Osteocyte (in vitro differentiated cells): Measurements from ENCODE around the gene DPY19L3. TPM values are rescaled to one million over a fixed set of nuclear protein-coding genes. Genes with fewer than 3 reads are reported as not detected.
"Not testable (repeated sequence)": the region's sequence is repeated elsewhere in the genome, so short reads cannot be mapped to it uniquely, and the experiment has no call there.

Experiments
- DNase-seq: peaks from one replicate; pipeline ENCODE4 v3.0.0; 2021; ENCODE audit warnings: mixed read lengths; ENCODE audit not compliant: unreplicated experiment; ENCODE audit errors: extremely low spot score
- H3K27ac Mint-ChIP-seq: one replicate; pipeline ENCODE4 v1.8.0; 2021; ENCODE audit warnings: mild to moderate bottlenecking, mixed read lengths; ENCODE audit not compliant: unreplicated experiment
- H3K27me3 Mint-ChIP-seq: one replicate; pipeline ENCODE4 v1.8.0; 2021; ENCODE audit warnings: mixed read lengths; ENCODE audit not compliant: unreplicated experiment
- H3K36me3 Mint-ChIP-seq: one replicate; pipeline ENCODE4 v1.8.0; 2021; ENCODE audit warnings: mixed read lengths; ENCODE audit not compliant: unreplicated experiment
- H3K4me1 Mint-ChIP-seq: one replicate; pipeline ENCODE4 v1.8.0; 2021; ENCODE audit warnings: mixed read lengths; ENCODE audit not compliant: unreplicated experiment
- H3K4me3 Mint-ChIP-seq: one replicate; pipeline ENCODE4 v1.8.0; 2021; ENCODE audit warnings: mild to moderate bottlenecking, moderate library complexity, mixed read lengths; ENCODE audit not compliant: unreplicated experiment
- H3K9me3 Mint-ChIP-seq: one replicate; pipeline ENCODE4 v1.8.0; 2021; ENCODE audit warnings: mixed read lengths; ENCODE audit not compliant: unreplicated experiment
- total RNA-seq: library from RNA; stranded (reverse); gene quantifications from 2 replicates; pipeline ENCODE4 v1.2.1, GENCODE V29; 2021
- TF ChIP-seq, protein P1 (sequence below): fragments of 200-600 bp; sonication (generic); IDR thresholded peaks from 2 replicates; pipeline ENCODE4 v1.5.0; 2021; ENCODE audit warnings: antibody characterized with exemption, mild to moderate bottlenecking, moderate library complexity

Gene DPY19L3
- total RNA-seq, 1 donor from 2014 or later, result 75.4 TPM

DNA sequence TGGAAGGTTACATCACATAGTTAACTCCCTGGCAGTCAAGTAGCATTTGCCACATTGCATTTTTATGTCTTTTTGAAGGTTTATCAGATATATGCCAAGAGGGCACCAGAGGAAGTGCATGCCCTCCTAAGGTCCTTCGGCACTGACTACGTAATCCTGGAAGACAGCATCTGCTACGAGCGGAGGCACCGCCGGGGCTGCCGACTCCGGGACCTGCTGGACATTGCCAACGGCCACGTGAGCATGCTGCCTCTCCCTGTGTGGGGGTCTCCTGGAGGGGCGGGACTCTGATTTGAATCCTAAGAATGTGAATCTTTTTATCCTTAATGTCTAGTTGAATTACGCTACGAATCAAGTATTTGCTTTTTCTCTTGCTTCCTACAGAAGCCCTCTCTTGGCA, 74.8 kb downstream of the DPY19L3 start:
- H3K4me3 Mint-ChIP-seq, result no peak overlapping the region
- H3K4me1 Mint-ChIP-seq, result no peaks in the 10 kb centered on the region
- H3K36me3 Mint-ChIP-seq, result peaks cover 49% of the 10 kb centered on the region
- TF ChIP-seq, protein P1, sequence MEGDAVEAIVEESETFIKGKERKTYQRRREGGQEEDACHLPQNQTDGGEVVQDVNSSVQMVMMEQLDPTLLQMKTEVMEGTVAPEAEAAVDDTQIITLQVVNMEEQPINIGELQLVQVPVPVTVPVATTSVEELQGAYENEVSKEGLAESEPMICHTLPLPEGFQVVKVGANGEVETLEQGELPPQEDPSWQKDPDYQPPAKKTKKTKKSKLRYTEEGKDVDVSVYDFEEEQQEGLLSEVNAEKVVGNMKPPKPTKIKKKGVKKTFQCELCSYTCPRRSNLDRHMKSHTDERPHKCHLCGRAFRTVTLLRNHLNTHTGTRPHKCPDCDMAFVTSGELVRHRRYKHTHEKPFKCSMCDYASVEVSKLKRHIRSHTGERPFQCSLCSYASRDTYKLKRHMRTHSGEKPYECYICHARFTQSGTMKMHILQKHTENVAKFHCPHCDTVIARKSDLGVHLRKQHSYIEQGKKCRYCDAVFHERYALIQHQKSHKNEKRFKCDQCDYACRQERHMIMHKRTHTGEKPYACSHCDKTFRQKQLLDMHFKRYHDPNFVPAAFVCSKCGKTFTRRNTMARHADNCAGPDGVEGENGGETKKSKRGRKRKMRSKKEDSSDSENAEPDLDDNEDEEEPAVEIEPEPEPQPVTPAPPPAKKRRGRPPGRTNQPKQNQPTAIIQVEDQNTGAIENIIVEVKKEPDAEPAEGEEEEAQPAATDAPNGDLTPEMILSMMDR, result no peak
- DNase-seq, result no peak
- H3K9me3 Mint-ChIP-seq, result no peaks in the 10 kb centered on the region
- H3K27me3 Mint-ChIP-seq, result no peaks in the 10 kb centered on the region
- no peak overlapping the region for H3K27ac Mint-ChIP-seq

DNA sequence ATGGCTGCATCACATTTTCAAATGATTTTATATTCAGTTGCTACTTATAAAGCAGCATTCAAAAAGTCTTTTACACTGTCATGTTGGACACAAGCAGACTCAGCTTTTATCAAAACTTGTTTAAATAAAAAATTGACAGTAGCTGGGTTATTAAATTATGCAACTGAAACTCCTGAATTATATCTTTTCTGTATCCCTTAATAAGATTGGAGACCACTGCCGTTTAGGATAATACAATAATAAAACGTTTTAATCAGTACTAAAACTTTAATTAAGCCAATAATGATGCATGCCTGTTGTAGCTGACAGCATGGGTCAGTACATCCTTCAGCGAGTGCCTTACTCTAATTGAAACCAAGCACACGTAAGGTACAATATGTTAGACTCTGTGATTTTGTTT, 78.0 kb downstream of the DPY19L3 start:
- Mint-ChIP-seq H3K36me3 (peaks cover 65% of the 10 kb centered on the region), H3K4me3 (no peak overlapping the region), H3K27me3 (no peaks in the 10 kb centered on the region), H3K27ac (no peak overlapping the region), H3K4me1 (no peaks in the 10 kb centered on the region), H3K9me3 (peaks cover 4% of the 10 kb centered on the region)
- TF ChIP-seq, protein P1, result no peak
- no peak for DNase-seq

DNA sequence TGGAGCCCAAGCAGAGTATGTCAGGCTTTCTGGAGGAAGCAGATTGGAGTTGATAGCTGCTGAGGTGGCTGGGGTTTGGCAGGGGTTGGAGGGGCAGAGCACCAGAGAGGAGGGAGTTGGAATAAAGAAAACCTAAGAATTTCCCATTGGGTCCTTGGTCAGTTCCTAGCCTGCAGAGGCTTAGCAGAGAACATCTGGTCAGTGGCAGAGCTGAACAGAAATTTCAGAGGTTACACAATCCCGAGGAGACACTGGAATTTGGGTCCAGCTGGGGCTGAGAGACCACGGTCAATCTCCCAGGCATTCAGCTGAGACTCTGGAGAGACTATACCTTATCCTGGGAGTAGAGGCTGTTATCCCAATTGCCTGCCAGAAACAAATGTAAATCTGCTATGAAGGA, 84.4 kb downstream of the DPY19L3 start:
- TF ChIP-seq, protein P1, result no peak
- peaks cover 24% of the 10 kb centered on the region for H3K36me3 Mint-ChIP-seq
- no peaks in the 10 kb centered on the region for H3K4me1 Mint-ChIP-seq
- no peaks in the 10 kb centered on the region for H3K27me3 Mint-ChIP-seq
- H3K9me3 Mint-ChIP-seq, result peaks cover 12% of the 10 kb centered on the region
- no peak overlapping the region for H3K4me3 Mint-ChIP-seq
- DNase-seq, result no peak
- H3K27ac Mint-ChIP-seq, result no peak overlapping the region

DNA sequence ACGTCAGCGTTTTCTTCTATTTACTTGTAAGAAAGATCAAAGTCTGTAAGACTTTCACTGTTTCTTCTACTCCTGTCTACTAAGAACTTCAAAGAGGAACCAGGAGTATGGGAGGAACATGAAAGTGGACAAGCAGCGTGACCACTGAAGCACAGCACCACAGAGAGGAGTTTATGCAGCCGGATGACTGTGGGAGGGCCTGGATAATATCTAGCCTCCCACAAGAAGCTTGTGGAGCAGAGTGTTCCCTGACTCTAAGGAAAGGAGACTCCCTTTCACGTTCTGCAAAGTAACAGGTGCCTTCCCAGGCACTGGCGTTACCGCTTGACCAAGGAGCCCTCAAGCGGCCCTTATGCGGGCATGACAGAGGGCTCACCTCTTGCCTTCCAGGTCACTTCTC, 91.8 kb downstream of the DPY19L3 start:
- H3K36me3 Mint-ChIP-seq, result no peaks in the 10 kb centered on the region
- peaks cover 4% of the 10 kb centered on the region for H3K9me3 Mint-ChIP-seq
- H3K4me1 Mint-ChIP-seq, result no peaks in the 10 kb centered on the region
- H3K27ac Mint-ChIP-seq, result no peak overlapping the region
- no peak for DNase-seq
- H3K4me3 Mint-ChIP-seq, result no peak overlapping the region
- TF ChIP-seq, protein P1, result no peak
- peaks cover 2% of the 10 kb centered on the region for H3K27me3 Mint-ChIP-seq

DNA sequence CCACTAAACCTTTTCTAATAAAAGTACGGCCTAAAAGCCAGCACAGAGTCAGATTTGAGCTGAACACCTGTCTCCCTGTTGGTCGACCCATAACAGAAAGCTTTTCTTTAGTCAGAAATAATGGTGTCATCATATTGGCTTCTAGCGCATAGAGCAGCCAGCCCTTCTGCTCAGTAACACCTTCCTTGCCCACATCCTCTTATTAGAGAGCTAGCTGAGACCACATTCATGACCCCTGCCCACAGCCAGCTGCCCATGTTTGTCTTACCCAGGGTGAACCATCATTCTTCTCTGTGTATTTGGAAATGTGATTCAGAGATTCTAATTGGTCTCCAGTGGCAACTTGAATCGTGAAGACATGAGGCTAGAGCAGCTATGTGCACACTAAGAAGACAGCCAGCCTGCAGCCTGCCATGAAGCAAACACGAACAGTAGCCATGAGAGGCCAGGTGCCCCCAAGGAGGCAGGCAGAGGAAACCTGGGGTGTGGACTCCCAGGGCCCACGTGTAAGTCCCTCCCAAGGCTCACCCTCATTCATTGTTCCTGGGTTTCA, 93.2 kb downstream of the DPY19L3 start:
- Mint-ChIP-seq H3K9me3 (peaks cover 4% of the 10 kb centered on the region), H3K27ac (no peak overlapping the region), H3K36me3 (no peaks in the 10 kb centered on the region), H3K4me3 (no peak overlapping the region), H3K4me1 (no peaks in the 10 kb centered on the region), H3K27me3 (peaks cover 2% of the 10 kb centered on the region)
- no peak for DNase-seq
- TF ChIP-seq, protein P1, result no peak

DNA sequence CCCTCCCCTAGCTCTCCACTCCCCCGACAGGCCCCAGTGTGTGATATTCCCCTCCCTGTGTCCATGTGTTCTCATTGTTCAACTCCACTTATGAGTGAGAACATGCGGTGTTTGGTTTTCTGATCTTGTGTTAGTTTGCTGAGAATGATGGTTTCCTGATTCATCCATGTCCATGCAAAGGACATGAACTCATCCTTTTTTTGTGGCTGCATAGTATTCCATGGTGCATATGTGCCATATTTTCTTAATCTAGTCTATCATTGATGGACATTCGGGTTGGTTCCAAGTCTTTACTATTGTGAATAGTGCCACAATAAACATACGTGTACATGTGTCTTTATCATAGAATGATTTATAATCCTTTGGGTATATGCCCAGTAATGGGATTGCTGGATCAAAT, 106.9 kb downstream of the DPY19L3 start:
- H3K27me3 Mint-ChIP-seq, H3K4me1 Mint-ChIP-seq, H3K36me3 Mint-ChIP-seq, DNase-seq, H3K27ac Mint-ChIP-seq, H3K4me3 Mint-ChIP-seq, H3K9me3 Mint-ChIP-seq: not testable (repeated sequence)
